GM12892 (cell line): ENCODE data around the gene HRAS.

Source experiments
- POLR2A ChIP-seq: IDR thresholded peaks from 2 replicates; pipeline ENCODE4 v1.6.1; 2011; ENCODE audit warnings: low read depth, low read length, control low read depth
- TAF1 ChIP-seq: IDR thresholded peaks from 2 replicates; pipeline ENCODE4 v1.6.1; 2011; ENCODE audit warnings: low read depth, mild to moderate bottlenecking, control low read depth, low read length, borderline replicate concordance

DNA sequence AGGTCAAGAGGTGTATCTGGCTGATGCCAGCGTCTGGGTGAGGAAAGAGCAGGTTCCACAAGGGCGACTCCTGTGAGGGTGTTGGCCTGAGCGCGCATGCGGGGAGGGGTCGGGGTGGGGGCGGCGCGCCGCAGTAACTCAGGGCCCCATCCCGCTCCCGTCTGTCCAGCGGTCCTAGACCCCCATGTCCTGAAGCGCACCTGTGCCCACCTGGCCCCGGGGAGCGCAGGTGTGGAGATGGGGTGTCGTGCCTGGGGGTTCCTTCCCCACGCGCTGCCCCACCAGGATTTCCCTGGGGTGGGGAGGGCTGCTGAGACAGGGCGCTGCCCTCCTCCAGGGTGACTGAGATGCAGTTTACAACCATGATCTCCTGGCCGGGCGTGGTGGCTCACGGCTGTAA, 49.2 kb downstream of the HRAS start:
- TF ChIP-seq POLR2A = no peak
- TF ChIP-seq TAF1 = no peak
